ENCODE data around the gene OSGIN1.
A peak's percentile ranks its signal among the peaks of the same experiment; 100 is the strongest.

The OSGIN1 gene

GRCh38 chr16:83973581-83974385, 20.7 kb downstream of the OSGIN1 start:
- DNase-seq = no peak

- DNase-seq = no peak
Observed at GRCh38 chr16:83974475-83974874, 21.4 kb downstream of the OSGIN1 start.

GRCh38 chr16:83975590-83976260, 22.7 kb downstream of the OSGIN1 start:
- DNase-seq = no peak

GRCh38 chr16:83977056-83977815, 24.2 kb downstream of the OSGIN1 start:
- no peak for DNase-seq

- no peak for DNase-seq
Observed at GRCh38 chr16:83978401-83978904, 25.4 kb downstream of the OSGIN1 start.

GRCh38 chr16:83979441-83979840, 26.4 kb downstream of the OSGIN1 start:
- DNase-seq = no peak

GRCh38 chr16:83980794-83981193, 27.8 kb downstream of the OSGIN1 start:
- no peak for DNase-seq

- DNase-seq = no peak
Observed at GRCh38 chr16:83981799-83982198, 28.8 kb downstream of the OSGIN1 start.

GRCh38 chr16:83983491-83983890, 30.5 kb downstream of the OSGIN1 start:
- no peak for DNase-seq

- DNase-seq = no peak
Observed at GRCh38 chr16:83989300-83989699, 36.3 kb downstream of the OSGIN1 start.

GRCh38 chr16:83990492-83990891, 37.5 kb downstream of the OSGIN1 start:
- no peak for DNase-seq

- DNase-seq = peak; percentile 72
Observed at GRCh38 chr16:83992624-83993023, 39.6 kb downstream of the OSGIN1 start.

- DNase-seq = no peak
Observed at GRCh38 chr16:83994087-83994486, 41.0 kb downstream of the OSGIN1 start.

GRCh38 chr16:83994703-83995102, 41.7 kb downstream of the OSGIN1 start:
- DNase-seq = no peak

- peak; percentile 21 for DNase-seq
Observed at GRCh38 chr16:83995754-83996153, 42.7 kb downstream of the OSGIN1 start.

GRCh38 chr16:83996481-83997252, 43.6 kb downstream of the OSGIN1 start:
- DNase-seq = no peak

- DNase-seq = no peak
Observed at GRCh38 chr16:83998091-83998490, 45.1 kb downstream of the OSGIN1 start.

- DNase-seq = no peak
Observed at GRCh38 chr16:84000989-84001642, 48.1 kb downstream of the OSGIN1 start.

GRCh38 chr16:84001726-84002125, 48.7 kb downstream of the OSGIN1 start:
- DNase-seq = no peak

- DNase-seq = no peak
Observed at GRCh38 chr16:84003038-84003437, 50.0 kb downstream of the OSGIN1 start.

GRCh38 chr16:84004442-84004841, 51.4 kb downstream of the OSGIN1 start:
- no peak for DNase-seq

GRCh38 chr16:84005391-84005790, 52.4 kb downstream of the OSGIN1 start:
- no peak for DNase-seq
